ENCODE data around the gene RNASE8.
"Not testable (repeated sequence)": the region's sequence is repeated elsewhere in the genome, so short reads cannot be mapped to it uniquely, and the experiment has no call there.

Gene RNASE8, protein sequence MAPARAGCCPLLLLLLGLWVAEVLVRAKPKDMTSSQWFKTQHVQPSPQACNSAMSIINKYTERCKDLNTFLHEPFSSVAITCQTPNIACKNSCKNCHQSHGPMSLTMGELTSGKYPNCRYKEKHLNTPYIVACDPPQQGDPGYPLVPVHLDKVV
- total RNA-seq = 0 reads per million in 9 experiments

DNA sequence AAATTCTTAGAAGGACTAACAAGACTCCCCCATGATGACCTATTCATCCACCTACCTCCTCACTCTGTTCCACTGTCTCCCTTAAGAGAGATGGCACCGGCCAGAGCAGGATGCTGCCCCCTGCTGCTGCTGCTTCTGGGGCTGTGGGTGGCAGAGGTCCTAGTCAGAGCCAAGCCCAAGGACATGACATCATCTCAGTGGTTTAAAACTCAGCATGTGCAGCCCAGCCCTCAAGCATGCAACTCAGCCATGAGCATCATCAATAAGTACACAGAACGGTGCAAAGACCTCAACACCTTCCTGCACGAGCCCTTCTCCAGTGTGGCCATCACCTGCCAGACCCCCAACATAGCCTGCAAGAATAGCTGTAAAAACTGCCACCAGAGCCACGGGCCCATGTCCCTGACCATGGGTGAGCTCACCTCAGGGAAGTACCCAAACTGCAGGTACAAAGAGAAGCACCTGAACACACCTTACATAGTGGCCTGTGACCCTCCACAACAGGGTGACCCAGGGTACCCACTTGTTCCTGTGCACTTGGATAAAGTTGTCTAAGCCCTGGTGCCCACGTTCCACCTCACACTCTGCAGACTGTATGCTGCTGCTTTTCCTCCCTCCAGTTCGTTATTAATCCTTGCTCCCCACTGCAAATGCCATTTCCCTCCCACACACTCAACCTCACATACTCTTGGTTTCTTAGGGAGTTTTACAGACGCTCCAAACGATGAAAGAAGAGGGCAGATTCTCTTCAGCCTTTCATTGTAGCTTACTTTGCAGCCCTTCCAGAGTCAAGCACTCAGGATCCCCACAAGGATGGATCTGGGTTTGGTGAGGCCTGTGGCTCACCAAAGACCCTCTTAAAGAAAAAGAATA is at the start of gene RNASE8:
Gene RNASE8, plus strand, starts transcription at position 20 of the 873 bp plus-strand sequence. Its CDS starts 71 bp downstream, at position 91.
- DNase-seq (no peak), ATAC-seq (replicated peaks) (no peak)
- no peak within 1 kb of the TSS for H3K27ac Mint-ChIP-seq
- peaks cover 36 to 47% of the 10 kb centered on the region in 2 donors for H3K27me3 Mint-ChIP-seq
- no peaks in the 10 kb centered on the region for H3K4me1 Mint-ChIP-seq (ENCODE audit: low read depth in 2 of 2)
- no peak within 1 kb of the TSS for H3K4me3 Mint-ChIP-seq
- no peaks in the 10 kb centered on the region for H3K9me3 Mint-ChIP-seq
- H3K36me3 Mint-ChIP-seq (ENCODE audit: insufficient read depth) = no peaks in the 10 kb centered on the region

DNA sequence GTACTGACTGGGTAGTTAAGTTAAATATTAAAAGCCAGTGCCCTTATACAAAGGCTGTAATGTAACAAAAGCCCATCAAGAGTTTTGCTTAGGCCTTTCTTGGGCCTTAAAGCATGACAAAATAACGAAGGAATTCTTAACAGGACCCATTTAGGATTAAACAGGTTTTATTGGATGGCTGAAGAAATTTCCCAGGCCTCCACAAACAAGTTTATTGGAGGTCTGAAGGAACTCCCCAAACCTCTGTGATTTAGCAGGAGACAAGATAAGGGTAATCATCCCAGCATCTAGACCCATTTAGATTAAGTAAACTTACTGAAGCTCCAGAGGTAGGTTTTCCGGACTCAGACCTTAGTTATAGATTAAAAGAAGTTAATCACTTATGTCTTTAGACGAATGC is 47.9 kb upstream of the RNASE8 start:
- H3K9me3 Mint-ChIP-seq; DNase-seq; H3K4me3 Mint-ChIP-seq; H3K27ac Mint-ChIP-seq; H3K36me3 Mint-ChIP-seq (ENCODE audit: insufficient read depth); H3K4me1 Mint-ChIP-seq (ENCODE audit: low read depth in 2 of 2); ATAC-seq (replicated peaks): not testable (repeated sequence)
- peaks cover 27 to 31% of the 10 kb centered on the region in 2 donors for H3K27me3 Mint-ChIP-seq

DNA sequence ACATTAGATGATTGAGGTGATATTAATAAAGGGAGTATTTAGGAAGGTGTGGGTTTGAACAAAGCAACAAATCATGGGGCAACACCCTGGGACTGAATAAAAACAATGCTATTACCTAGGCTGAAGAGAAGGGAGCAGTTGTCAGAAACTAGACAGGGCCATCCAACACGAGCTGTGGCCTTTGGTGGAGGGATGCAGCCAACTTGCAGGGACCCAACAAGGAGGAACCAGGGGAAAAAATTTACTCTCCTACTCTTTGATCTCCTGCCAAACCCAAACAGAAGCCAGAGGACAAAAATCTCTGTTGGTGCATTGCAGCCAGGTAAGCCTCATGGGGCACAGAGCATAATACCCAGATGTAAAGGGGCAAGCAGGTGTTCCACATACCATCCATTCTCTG is 46.5 kb upstream of the RNASE8 start:
- Mint-ChIP-seq H3K36me3 (ENCODE audit: insufficient read depth) (no peaks in the 10 kb centered on the region), H3K27ac (no peak overlapping the region), H3K4me1 (ENCODE audit: low read depth in 2 of 2) (no peaks in the 10 kb centered on the region), H3K27me3 (peaks cover 27 to 31% of the 10 kb centered on the region in 2 donors), H3K9me3 (no peaks in the 10 kb centered on the region), H3K4me3 (no peak overlapping the region)
- DNase-seq (no peak), ATAC-seq (replicated peaks) (no peak)

DNA sequence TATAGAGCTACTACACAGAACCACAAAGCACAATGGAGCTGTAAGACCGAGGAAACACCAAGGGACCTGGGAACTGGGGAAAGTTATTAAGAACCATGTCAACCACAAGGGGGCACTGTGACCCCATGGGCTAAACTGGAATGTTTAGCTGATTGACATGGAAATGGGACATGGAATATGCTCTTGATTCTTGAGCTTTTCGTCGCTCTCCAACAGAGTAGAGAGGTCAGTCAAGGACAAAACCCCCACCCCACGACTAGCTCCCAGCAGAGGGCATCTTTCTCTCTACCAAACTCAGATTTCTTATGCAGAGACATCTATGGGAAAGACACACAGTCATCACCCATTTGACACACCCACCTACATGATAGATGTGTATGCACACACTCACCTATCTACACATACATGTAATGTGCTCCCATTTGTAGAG is 42.8 kb upstream of the RNASE8 start:
- peaks cover 27 to 31% of the 10 kb centered on the region in 2 donors for H3K27me3 Mint-ChIP-seq
- no peaks in the 10 kb centered on the region for H3K36me3 Mint-ChIP-seq (ENCODE audit: insufficient read depth)
- DNase-seq (peak; percentile 78 to 84 (median 82)), ATAC-seq (replicated peaks) (peak; percentile 82)
- no peak overlapping the region for H3K4me3 Mint-ChIP-seq
- no peak overlapping the region for H3K27ac Mint-ChIP-seq
- no peaks in the 10 kb centered on the region for H3K9me3 Mint-ChIP-seq
- no peaks in the 10 kb centered on the region for H3K4me1 Mint-ChIP-seq (ENCODE audit: low read depth in 2 of 2)

DNA sequence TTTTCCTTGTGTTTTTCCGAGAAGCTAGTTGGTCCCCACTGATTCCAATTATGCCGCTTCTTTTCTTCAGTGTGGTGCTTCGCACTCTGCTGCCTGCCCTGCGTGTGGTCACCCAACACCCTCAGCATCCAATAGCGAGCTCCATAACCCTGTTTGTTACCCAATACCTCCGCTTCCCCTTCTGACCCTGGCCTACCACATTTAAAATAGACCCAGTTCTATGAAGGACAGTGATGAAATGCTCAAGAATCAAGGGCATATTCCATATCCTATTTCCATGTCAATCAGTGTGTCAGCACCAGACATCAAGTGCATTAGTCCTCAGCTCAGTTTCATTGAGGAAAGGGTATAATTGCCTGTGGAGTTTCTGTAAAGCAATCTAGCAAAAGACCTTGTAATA is 42.3 kb upstream of the RNASE8 start:
- no peak for ATAC-seq (replicated peaks)
- Mint-ChIP-seq H3K27ac (no peak overlapping the region), H3K9me3 (no peaks in the 10 kb centered on the region), H3K36me3 (ENCODE audit: insufficient read depth) (no peaks in the 10 kb centered on the region), H3K4me3 (no peak overlapping the region), H3K27me3 (peaks cover 27 to 31% of the 10 kb centered on the region in 2 donors), H3K4me1 (ENCODE audit: low read depth in 2 of 2) (no peaks in the 10 kb centered on the region)
- DNase-seq = no peak

DNA sequence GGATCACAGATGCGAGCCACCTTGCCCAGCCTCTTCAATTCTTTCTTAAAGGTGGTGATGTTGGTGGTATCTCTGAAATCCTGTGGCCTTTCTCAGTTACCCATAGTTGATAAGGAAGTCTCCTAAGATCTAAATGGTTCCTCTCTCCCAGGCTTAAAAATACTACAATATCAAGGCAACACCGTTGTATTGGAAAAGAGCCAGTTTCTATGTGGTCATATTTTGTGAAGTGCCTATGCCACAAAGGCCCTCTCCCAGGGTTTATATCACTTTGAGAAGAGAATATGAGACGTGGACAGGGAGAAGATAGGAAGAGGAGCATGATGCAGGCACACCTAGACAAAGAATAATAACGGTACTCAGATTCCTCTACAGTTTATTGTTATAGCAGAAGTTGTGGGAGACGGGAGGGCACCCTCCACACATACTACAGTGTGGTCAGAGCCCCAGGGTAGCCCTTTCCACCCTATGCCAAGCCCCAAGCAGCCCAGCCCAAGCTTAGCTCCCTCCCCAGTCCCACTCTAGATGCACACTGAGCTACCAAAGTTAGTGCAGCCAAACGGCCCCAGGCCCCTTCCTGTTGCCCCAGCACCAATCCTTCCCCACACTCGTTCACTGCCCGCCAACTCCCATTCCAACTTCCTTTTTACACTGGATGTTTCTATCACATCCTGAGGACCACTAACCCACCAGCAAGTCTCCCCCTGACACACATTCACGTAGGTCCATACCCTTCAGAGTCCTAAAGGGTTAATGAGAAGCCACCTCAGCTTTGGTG is 41.0 kb upstream of the RNASE8 start:
- Mint-ChIP-seq H3K4me1 (ENCODE audit: low read depth in 2 of 2) (no peaks in the 10 kb centered on the region), H3K36me3 (ENCODE audit: insufficient read depth) (no peaks in the 10 kb centered on the region)

DNA sequence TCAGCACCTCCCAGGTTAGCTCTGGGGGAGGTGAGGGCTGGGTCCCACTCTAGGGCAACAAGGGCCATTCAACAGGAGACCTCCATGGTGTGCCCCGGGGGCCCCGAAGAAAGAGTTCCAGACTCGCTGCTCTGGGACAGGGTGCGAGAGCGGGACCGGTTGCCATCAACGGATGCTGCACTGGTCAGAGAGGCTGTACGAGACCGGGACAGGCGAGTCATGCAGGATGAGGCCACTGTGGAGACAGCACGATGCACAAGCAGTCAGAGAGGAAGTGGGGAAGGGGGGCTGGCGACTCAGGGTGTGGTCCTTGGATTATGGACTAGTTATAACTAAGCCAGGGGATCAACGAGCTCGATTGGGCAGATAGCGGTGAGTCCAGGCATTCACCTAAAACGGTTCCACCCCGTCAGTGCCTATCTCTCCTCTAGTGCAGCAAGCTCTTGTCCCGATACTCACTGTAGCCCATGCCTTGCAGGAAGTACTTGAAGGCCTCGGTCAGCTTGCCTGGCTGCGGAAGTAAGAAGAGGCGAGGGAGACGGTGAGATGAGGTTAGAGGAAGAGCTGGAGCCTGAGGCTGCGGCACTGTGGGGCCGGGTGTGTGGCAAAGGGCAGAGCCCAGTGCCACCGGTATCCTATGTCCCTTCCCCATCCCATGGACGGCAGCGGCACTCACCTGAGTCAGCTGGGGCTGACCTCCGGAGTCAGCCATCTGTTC is 39.9 kb upstream of the RNASE8 start:
- no peak overlapping the region for H3K27ac Mint-ChIP-seq
- H3K9me3 Mint-ChIP-seq = no peaks in the 10 kb centered on the region
- no peak overlapping the region for H3K4me3 Mint-ChIP-seq
- DNase-seq (no peak), ATAC-seq (replicated peaks) (no peak)
- no peaks in the 10 kb centered on the region for H3K36me3 Mint-ChIP-seq (ENCODE audit: insufficient read depth)
- H3K4me1 Mint-ChIP-seq (ENCODE audit: low read depth in 2 of 2) = peaks cover 0 to 1% of the 10 kb centered on the region in 2 donors
- peaks cover 5 to 11% of the 10 kb centered on the region in 2 donors for H3K27me3 Mint-ChIP-seq

More for the DNA sequence above, 41.0 kb upstream of the RNASE8 start:
- H3K27ac Mint-ChIP-seq = peak overlapping the region in 1 of 2 donors; percentile 47
- no peak for DNase-seq
- H3K4me3 Mint-ChIP-seq = no peak overlapping the region
- H3K27me3 Mint-ChIP-seq = peaks cover 16 to 21% of the 10 kb centered on the region in 2 donors
- no peak for ATAC-seq (replicated peaks)
- no peaks in the 10 kb centered on the region for H3K9me3 Mint-ChIP-seq

DNA sequence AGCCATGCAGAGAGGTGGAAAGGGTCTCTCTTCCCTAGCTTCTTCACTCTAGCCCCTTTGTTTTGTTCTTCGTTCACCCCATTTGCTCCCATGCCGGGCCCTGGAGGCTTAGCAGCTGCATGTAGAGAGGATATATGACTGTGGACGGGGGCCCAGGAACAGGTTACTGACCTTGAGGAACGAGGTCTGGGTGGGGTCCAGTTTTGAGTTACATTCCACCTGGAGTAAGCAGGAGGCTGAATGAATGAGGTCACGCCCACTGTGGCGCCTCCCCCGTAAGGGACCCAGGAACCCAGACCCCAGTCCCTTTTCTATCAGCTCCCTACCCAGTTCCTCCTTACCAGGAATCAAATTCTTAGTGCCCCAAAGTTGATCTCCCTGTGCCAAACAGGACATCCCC is 39.3 kb upstream of the RNASE8 start:
- Mint-ChIP-seq H3K4me1 (ENCODE audit: low read depth in 2 of 2) (peaks cover 0 to 2% of the 10 kb centered on the region in 2 donors), H3K36me3 (ENCODE audit: insufficient read depth) (no peaks in the 10 kb centered on the region), H3K4me3 (no peak overlapping the region), H3K9me3 (no peaks in the 10 kb centered on the region), H3K27me3 (peaks cover 0 to 7% of the 10 kb centered on the region in 2 donors), H3K27ac (no peak overlapping the region)
- ATAC-seq (replicated peaks) (no peak), DNase-seq (no peak)

DNA sequence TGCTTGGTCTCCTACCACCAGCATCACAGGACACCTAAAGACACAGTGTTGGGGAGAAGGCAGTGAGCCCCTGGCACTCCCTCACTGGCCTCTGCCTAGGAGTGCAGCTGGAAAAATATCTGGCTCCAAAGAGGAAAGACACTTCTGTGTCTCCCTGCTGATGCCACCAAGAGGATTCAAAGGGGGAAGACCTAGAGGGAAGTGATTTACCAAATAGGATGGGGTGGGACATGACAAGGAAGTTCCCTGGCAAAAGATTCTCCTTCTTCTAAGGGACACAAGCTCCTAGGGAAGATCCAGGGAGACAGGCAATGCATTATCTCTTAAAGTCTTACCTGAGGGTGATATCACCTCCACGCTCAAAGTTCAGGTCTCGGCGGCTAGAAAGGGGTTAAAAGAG is 38.8 kb upstream of the RNASE8 start:
- no peak for DNase-seq
- Mint-ChIP-seq H3K9me3 (no peaks in the 10 kb centered on the region), H3K36me3 (ENCODE audit: insufficient read depth) (no peaks in the 10 kb centered on the region), H3K4me3 (no peak overlapping the region), H3K27me3 (peaks cover 0 to 5% of the 10 kb centered on the region in 2 donors), H3K4me1 (ENCODE audit: low read depth in 2 of 2) (peaks cover 0 to 4% of the 10 kb centered on the region in 2 donors), H3K27ac (no peak overlapping the region)
- no peak for ATAC-seq (replicated peaks)

DNA sequence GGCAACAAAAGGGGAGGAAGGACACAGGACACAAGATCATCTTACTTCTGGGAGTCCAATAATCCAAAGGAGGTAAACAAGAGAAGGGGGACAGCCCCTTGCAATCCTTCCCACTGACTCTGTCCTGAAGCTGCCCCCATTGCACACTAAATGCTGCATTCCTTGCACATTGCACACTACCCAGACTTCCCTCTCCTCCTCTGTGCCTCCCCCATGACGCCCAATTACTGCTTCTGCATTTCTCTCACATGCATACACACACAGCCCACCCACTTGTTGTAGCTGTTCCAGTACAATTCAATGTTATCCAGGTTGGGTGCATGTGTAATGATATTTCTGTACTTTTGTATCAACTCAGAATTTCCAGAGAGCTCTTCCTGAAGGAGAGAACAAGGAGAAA is 38.3 kb upstream of the RNASE8 start:
- no peaks in the 10 kb centered on the region for H3K9me3 Mint-ChIP-seq
- H3K27ac Mint-ChIP-seq = no peak overlapping the region
- H3K4me1 Mint-ChIP-seq (ENCODE audit: low read depth in 2 of 2) = peaks cover 6 to 10% of the 10 kb centered on the region in 2 donors
- peaks cover 6% of the 10 kb centered on the region for H3K36me3 Mint-ChIP-seq (ENCODE audit: insufficient read depth)
- no peak overlapping the region for H3K4me3 Mint-ChIP-seq
- DNase-seq (no peak), ATAC-seq (replicated peaks) (no peak)
- no peaks in the 10 kb centered on the region for H3K27me3 Mint-ChIP-seq

DNA sequence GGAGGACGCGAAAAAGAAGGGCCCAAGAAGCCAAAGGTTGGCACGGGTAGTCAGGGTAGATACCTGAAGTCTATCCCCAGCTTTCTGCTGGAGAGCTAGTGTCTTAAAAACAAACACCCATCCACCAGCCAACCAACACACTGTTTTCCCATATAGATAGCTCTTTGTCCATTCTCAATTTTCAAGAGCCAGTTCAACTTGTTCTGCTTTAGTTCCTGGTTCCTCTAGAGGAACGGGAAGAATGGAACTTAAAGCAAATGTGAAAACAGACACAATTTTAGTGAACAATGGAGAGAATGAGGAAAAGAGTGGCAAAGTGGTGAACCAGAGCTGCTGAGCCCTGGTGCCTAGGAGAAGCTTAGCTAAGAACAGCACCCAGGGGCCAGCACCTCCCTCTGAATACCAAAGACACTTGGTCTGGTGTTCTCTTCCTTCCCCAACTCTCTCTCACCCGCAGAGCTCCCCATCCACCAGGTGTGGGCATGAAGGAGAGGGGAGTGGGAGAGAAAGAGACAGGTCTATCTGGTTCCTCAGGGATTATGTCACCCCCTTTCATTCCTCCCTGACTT is 36.6 kb upstream of the RNASE8 start:
- H3K4me1 Mint-ChIP-seq (ENCODE audit: low read depth in 2 of 2) = peaks cover 10 to 15% of the 10 kb centered on the region in 2 donors
- ATAC-seq (replicated peaks) = no peak
- H3K27me3 Mint-ChIP-seq = no peaks in the 10 kb centered on the region
- no peak overlapping the region for H3K4me3 Mint-ChIP-seq
- no peaks in the 10 kb centered on the region for H3K9me3 Mint-ChIP-seq
- H3K27ac Mint-ChIP-seq = peak overlapping the region in 1 of 2 donors; percentile 4
- no peak for DNase-seq
- H3K36me3 Mint-ChIP-seq (ENCODE audit: insufficient read depth) = peaks cover 6% of the 10 kb centered on the region

DNA sequence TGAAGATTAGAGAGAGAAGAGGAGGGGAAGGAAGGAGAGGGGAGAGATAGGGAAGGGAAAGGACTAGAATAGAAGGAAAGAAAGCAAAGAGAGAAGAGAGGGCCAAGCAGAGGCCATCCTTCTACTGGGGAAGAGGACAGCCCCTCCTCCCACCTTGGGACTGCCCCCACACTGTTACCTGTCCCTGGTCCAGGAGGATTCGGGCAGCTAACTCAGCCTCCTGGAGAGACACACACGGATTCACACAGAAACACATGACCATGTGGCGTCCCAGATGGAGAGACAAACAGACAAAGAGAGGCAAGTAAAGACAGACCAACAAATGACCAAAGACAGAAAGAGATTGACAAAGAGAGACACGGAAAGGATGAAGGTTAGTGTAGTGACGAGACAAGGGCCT is 34.9 kb upstream of the RNASE8 start:
- H3K36me3 Mint-ChIP-seq (ENCODE audit: insufficient read depth) = peaks cover 6% of the 10 kb centered on the region
- ATAC-seq (replicated peaks) (no peak), DNase-seq (no peak)
- H3K4me1 Mint-ChIP-seq (ENCODE audit: low read depth in 2 of 2) = peaks cover 10 to 15% of the 10 kb centered on the region in 2 donors
- H3K4me3 Mint-ChIP-seq = peak overlapping the region in 1 of 2 donors; percentile 4
- H3K27me3 Mint-ChIP-seq = no peaks in the 10 kb centered on the region
- no peak overlapping the region for H3K27ac Mint-ChIP-seq
- H3K9me3 Mint-ChIP-seq = no peaks in the 10 kb centered on the region

DNA sequence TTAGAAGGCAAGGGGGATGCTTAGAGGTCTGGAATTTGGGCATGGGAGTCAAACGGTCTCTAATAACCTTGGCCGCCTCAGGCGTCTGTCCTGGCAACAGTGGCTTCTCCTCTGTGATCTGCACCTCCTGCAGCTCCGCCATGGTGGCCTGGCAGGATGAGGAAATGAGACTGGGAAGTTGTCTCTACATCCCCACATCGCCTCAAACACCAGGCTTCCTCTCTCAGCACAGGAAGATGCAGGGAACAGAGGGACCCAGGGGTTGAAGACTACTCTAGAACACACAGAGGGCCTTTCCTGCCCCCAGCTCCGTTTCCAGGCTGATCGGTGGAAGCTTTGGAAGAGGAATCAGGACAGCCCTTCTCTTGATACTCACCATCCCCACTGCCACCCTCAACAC is 34.4 kb upstream of the RNASE8 start:
- peak overlapping the region in 1 of 2 donors; percentile 4 for H3K4me3 Mint-ChIP-seq
- peaks cover 6% of the 10 kb centered on the region for H3K36me3 Mint-ChIP-seq (ENCODE audit: insufficient read depth)
- peaks cover 10 to 15% of the 10 kb centered on the region in 2 donors for H3K4me1 Mint-ChIP-seq (ENCODE audit: low read depth in 2 of 2)
- H3K27me3 Mint-ChIP-seq = no peaks in the 10 kb centered on the region
- no peaks in the 10 kb centered on the region for H3K9me3 Mint-ChIP-seq
- ATAC-seq (replicated peaks) = no peak
- no peak overlapping the region for H3K27ac Mint-ChIP-seq
- no peak for DNase-seq
